Measurements from ENCODE around the gene NUDT5. TPM values are rescaled to one million over a fixed set of nuclear protein-coding genes. Genes with fewer than 3 reads are reported as not detected.

The NUDT5 gene
- total RNA-seq, 4 donors from 2014 or later, result 28.0 to 36.5 (median 35.2) TPM

- TF ChIP-seq CTCF (IDR thresholded peaks at IDR 0.05), result no peak
- TF ChIP-seq POLR2A (IDR thresholded peaks at IDR 0.05), result no peak
These were observed 41.2 kb downstream of the NUDT5 start for GRCh38 chr10:12154516-12154915.

DNA sequence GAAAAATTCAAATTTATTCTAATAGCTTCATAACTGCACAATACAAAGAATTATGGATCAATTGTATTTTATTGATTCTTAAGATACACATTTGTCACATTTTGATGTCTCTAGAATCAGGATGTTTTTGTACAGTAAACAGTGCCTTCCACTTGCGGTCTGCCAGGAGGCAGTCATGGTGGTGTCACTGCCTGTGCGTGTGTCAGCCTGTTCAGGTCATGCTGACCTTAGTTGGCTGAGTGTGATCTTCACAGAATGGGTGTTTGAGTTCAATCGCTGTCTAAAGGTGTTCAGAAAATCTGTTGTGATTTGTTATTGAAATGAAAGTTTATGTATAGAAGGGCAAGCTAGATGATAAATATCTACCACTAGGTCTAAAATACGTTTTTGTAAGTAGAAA is 45.5 kb downstream of the NUDT5 start:
- TF ChIP-seq CTCF (IDR thresholded peaks at IDR 0.05), result no peak
- no peak for TF ChIP-seq POLR2A (IDR thresholded peaks at IDR 0.05)
- intact Hi-C loops (cut with DNase I; ENCODE audit: low total_unique reads), result no loop called here
- no peak overlapping the region for H3K4me3 ChIP-seq (ENCODE audit: low read depth, poor library complexity, severe bottlenecking)
- 73 to 76% methylated on average over 4 of the region's 4 CpGs for WGBS, 2 donors
- DNase-seq (ENCODE audit: low spot score in 2 of 2), result no peak

More at GRCh38 chr10:12154516-12154915, 41.2 kb downstream of the NUDT5 start:
- intact Hi-C loops (cut with DNase I; ENCODE audit: low total_unique reads), result no loop called here
- no peak overlapping the region for H3K4me3 ChIP-seq (ENCODE audit: low read depth, poor library complexity, severe bottlenecking)
- DNase-seq (ENCODE audit: low spot score in 2 of 2), result no peak
- WGBS, 2 donors, result 90% methylated on average over 6 of the region's 6 CpGs

DNA sequence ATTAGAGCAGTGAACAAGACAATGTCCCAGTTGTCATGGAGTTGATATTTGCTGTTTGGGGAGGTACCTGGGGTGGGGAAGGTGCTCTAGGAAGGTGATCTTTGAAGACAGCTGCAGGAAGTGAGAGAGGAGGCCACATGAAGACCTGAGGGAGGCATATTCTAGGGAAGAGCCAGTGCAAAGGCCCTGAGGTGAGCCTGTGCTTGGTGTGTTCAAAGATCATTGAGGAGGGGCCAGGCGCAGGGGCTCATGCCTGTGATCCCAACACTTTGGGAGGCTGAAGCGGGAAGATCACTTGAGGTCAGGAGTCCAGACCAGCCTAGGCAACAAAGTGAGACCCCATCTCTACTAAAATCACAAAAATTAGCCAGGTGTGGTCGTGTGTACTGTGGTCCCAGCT is 51.2 kb downstream of the NUDT5 start:
- H3K4me3 ChIP-seq (ENCODE audit: low read depth, poor library complexity, severe bottlenecking), result no peak overlapping the region
- DNase-seq (ENCODE audit: low spot score in 2 of 2), result no peak

GRCh38 chr10:12140038-12140437 is 55.7 kb downstream of the NUDT5 start:
- TF ChIP-seq POLR2A (IDR thresholded peaks at IDR 0.05), result no peak
- no peak for TF ChIP-seq CTCF (IDR thresholded peaks at IDR 0.05)
- 85 to 97% methylated on average over 1 of the region's 1 CpG for WGBS, 2 donors
- DNase-seq (ENCODE audit: low spot score in 2 of 2), result no peak
- no peak overlapping the region for H3K4me3 ChIP-seq (ENCODE audit: low read depth, poor library complexity, severe bottlenecking)
- intact Hi-C loops (cut with DNase I; ENCODE audit: low total_unique reads), result no loop called here

More for the DNA sequence above, 51.2 kb downstream of the NUDT5 start:
- TF ChIP-seq CTCF (IDR thresholded peaks at IDR 0.05) (no peak), POLR2A (IDR thresholded peaks at IDR 0.05) (no peak)
- 100% methylated on average over 3 of the region's 3 CpGs for WGBS, 2 donors
- intact Hi-C loops (cut with DNase I; ENCODE audit: low total_unique reads), result no loop called here

- TF ChIP-seq POLR2A (IDR thresholded peaks at IDR 0.05), result no peak
- no peak for TF ChIP-seq CTCF (IDR thresholded peaks at IDR 0.05)
- no peak for DNase-seq (ENCODE audit: low spot score in 2 of 2)
- intact Hi-C loops (cut with DNase I; ENCODE audit: low total_unique reads), result no loop called here
- H3K4me3 ChIP-seq (ENCODE audit: low read depth, poor library complexity, severe bottlenecking), result no peak overlapping the region
- WGBS, 2 donors, result 92 to 94% methylated on average over 3 of the region's 3 CpGs
These were observed 60.1 kb downstream of the NUDT5 start for GRCh38 chr10:12135631-12136030.

- peak overlapping the region; percentile 81 for H3K4me3 ChIP-seq (ENCODE audit: low read depth, poor library complexity, severe bottlenecking)
- DNase-seq (ENCODE audit: low spot score in 2 of 2), result no peak
- no peak for TF ChIP-seq POLR2A (IDR thresholded peaks at IDR 0.05)
- TF ChIP-seq CTCF (IDR thresholded peaks at IDR 0.05), result no peak
- WGBS, 2 donors, result 21 to 29% methylated on average over 11 of the region's 11 CpGs
- intact Hi-C loops (cut with DNase I; ENCODE audit: low total_unique reads), result no loop called here
These were observed 65.3 kb downstream of the NUDT5 start for GRCh38 chr10:12130237-12130872.

All from lower leg skin (tissue), 4 donors.